ENCODE results near the gene CNRIP1.
"Not testable (repeated sequence)": the region's sequence is repeated elsewhere in the genome, so short reads cannot be mapped to it uniquely, and the experiment has no call there.

Gene CNRIP1

DNA sequence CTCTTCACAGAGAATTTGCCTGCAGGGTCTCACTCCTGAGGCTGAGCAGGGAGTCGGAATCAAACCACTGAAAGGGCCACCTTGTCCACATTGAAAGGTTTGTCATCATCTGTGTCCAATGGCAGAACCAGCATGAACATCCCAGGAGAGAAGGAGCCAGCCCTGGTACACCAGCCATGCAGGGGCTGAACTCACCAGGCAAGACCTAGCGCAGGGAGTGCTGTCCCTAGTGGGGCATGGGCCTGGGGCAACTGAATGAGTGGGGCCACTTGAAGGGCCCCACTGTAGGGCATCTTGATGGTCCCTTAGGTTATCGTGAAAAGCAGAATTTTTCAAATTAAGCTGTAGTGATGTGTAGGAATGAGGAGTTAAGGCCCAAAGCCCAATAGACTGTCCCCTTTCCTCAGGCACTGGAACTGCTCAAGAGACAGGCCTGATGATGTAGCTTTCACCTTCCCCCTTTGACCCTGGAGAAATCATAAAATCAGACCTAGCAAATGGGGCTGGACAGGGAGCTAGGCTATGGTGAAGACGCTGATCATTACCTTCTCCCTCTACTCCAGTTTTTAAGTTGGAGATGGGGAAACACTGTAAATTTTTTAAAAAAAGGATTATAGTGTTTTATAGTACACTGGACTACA lies 37.0 kb upstream of the CNRIP1 start:
- no peak for DNase-seq (ENCODE audit: low spot score)
- in situ Hi-C loops (cut with MboI; ENCODE audit: low pct_unique_long_range_greater_than_20kb, low sequenced_read_pairs, unreplicated experiment): no loop called here
- no peak for TF ChIP-seq CTCF (IDR thresholded peaks at IDR 0.05; ENCODE audit: extremely low read depth, insufficient read depth, missing control alignments)

GRCh38 chr2:68352651-68353391 lies 33.1 kb upstream of the CNRIP1 start:
- in situ Hi-C loops (cut with MboI; ENCODE audit: low pct_unique_long_range_greater_than_20kb, low sequenced_read_pairs, unreplicated experiment): no loop called here
- DNase-seq (ENCODE audit: low spot score): no peak
- no peak for TF ChIP-seq CTCF (IDR thresholded peaks at IDR 0.05; ENCODE audit: extremely low read depth, insufficient read depth, missing control alignments)

GRCh38 chr2:68351997-68352396 lies 32.2 kb upstream of the CNRIP1 start:
- DNase-seq (ENCODE audit: low spot score): no peak
- TF ChIP-seq CTCF (IDR thresholded peaks at IDR 0.05; ENCODE audit: extremely low read depth, insufficient read depth, missing control alignments): no peak
- in situ Hi-C loops (cut with MboI; ENCODE audit: low pct_unique_long_range_greater_than_20kb, low sequenced_read_pairs, unreplicated experiment): no loop called here

DNA sequence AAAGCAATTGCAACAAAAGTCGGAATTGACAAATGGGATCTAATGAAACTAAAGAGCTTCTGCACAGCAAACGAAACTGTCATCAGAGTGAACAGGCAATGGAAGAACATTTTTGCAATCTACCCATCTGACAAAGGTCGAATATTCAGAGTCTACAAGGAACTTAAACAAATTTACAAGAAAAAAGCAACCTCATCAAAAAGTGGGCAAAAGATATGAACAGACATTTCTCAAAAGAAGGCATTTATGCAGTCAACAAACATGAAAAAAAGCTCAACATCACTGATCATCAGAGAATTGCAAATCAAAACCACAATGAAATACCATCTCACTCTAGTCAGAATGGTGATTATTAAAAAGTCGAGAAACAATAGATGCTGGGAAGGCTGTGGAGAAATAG lies 29.3 kb upstream of the CNRIP1 start:
- DNase-seq (ENCODE audit: low spot score); in situ Hi-C loops (cut with MboI; ENCODE audit: low pct_unique_long_range_greater_than_20kb, low sequenced_read_pairs, unreplicated experiment): not testable (repeated sequence)

- no peak for TF ChIP-seq CTCF (IDR thresholded peaks at IDR 0.05; ENCODE audit: extremely low read depth, insufficient read depth, missing control alignments)
- no peak for DNase-seq (ENCODE audit: low spot score)
- in situ Hi-C loops (cut with MboI; ENCODE audit: low pct_unique_long_range_greater_than_20kb, low sequenced_read_pairs, unreplicated experiment): no loop called here
These were observed 25.6 kb upstream of the CNRIP1 start for GRCh38 chr2:68345129-68345875.

- no peak for TF ChIP-seq CTCF (IDR thresholded peaks at IDR 0.05; ENCODE audit: extremely low read depth, insufficient read depth, missing control alignments)
- in situ Hi-C loops (cut with MboI; ENCODE audit: low pct_unique_long_range_greater_than_20kb, low sequenced_read_pairs, unreplicated experiment): no loop called here
These were observed 24.3 kb upstream of the CNRIP1 start for GRCh38 chr2:68344031-68344430.

DNA sequence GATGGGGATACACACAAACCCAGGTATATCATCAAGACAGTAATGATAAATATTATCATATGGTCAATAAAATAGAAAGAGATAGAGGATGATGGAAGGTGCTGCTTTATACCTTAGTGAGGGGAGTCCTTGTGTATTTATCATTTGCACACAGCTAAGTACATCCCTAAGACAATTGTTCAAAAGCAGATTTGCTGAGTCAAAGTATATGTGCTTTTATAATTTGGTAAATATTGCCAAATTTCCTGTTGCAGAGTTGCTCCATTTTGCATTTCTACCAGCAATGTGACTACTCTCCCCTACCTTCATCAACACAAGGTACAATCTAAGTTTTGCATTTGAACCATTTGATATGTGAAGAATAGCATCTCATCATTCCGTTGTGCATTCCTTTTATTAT lies 22.7 kb upstream of the CNRIP1 start:
- no peak for TF ChIP-seq CTCF (IDR thresholded peaks at IDR 0.05; ENCODE audit: extremely low read depth, insufficient read depth, missing control alignments)
- DNase-seq (ENCODE audit: low spot score): no peak
- in situ Hi-C loops (cut with MboI; ENCODE audit: low pct_unique_long_range_greater_than_20kb, low sequenced_read_pairs, unreplicated experiment): no loop called here

More at GRCh38 chr2:68344031-68344430, 24.3 kb upstream of the CNRIP1 start:
- no peak for DNase-seq (ENCODE audit: low spot score)
